Measurements from ENCODE around the gene LAD1.

Gene LAD1

GRCh38 chr1:201426479-201427310 lies 27.6 kb upstream of the LAD1 start:
- TF ChIP-seq CTCF (IDR thresholded peaks at IDR 0.05; ENCODE audit: low read length): no peak
- no peak for TF ChIP-seq EZH2 (IDR thresholded peaks at IDR 0.05; ENCODE audit: borderline replicate concordance, low read length)
- Histone ChIP-seq H3K4me2 (ENCODE audit: low read length) (no peak overlapping the region), H3K27ac (ENCODE audit: low read depth, low read length, poor library complexity, severe bottlenecking) (no peak overlapping the region), H3K9me2 (ENCODE audit: low read depth, low read length) (no peaks in the 10 kb centered on the region), H3K36me3 (ENCODE audit: insufficient read depth, low read length) (no peaks in the 10 kb centered on the region), H4K20me1 (ENCODE audit: insufficient read depth, low read length) (no peaks in the 10 kb centered on the region), H3K4me3 (ENCODE audit: low read depth, low read length, poor library complexity, severe bottlenecking) (no peak overlapping the region), H3F3A (ENCODE audit: insufficient read depth, low read length) (no peaks in the 10 kb centered on the region), H3K27me3 (ENCODE audit: insufficient read depth, low read length) (no peaks in the 10 kb centered on the region), H3K9ac (ENCODE audit: low read length) (no peak overlapping the region), H3K9me3 (ENCODE audit: low read length) (no peaks in the 10 kb centered on the region), H2AFZ (ENCODE audit: low read length) (no peak overlapping the region), H3K79me2 (ENCODE audit: insufficient read depth, low read length) (no peaks in the 10 kb centered on the region), H3K4me1 (ENCODE audit: insufficient read depth, low read length, severe bottlenecking) (no peaks in the 10 kb centered on the region)

GRCh38 chr1:201424146-201424545 lies 25.0 kb upstream of the LAD1 start:
- H3K4me3 ChIP-seq (ENCODE audit: low read depth, low read length, poor library complexity, severe bottlenecking): no peak overlapping the region
- TF ChIP-seq CTCF (IDR thresholded peaks at IDR 0.05; ENCODE audit: low read length): no peak
- TF ChIP-seq EZH2 (IDR thresholded peaks at IDR 0.05; ENCODE audit: borderline replicate concordance, low read length): no peak
- no peaks in the 10 kb centered on the region for H3K4me1 ChIP-seq (ENCODE audit: insufficient read depth, low read length, severe bottlenecking)

GRCh38 chr1:201423655-201424054 lies 24.5 kb upstream of the LAD1 start:
- no peaks in the 10 kb centered on the region for H3K9me3 ChIP-seq (ENCODE audit: low read length)
- TF ChIP-seq EZH2 (IDR thresholded peaks at IDR 0.05; ENCODE audit: borderline replicate concordance, low read length) (no peak), CTCF (IDR thresholded peaks at IDR 0.05; ENCODE audit: low read length) (no peak)
- no peak overlapping the region for H2AFZ ChIP-seq (ENCODE audit: low read length)
- no peaks in the 10 kb centered on the region for H3K9me2 ChIP-seq (ENCODE audit: low read depth, low read length)
- H3K36me3 ChIP-seq (ENCODE audit: insufficient read depth, low read length): no peaks in the 10 kb centered on the region
- no peaks in the 10 kb centered on the region for H3K4me1 ChIP-seq (ENCODE audit: insufficient read depth, low read length, severe bottlenecking)
- no peaks in the 10 kb centered on the region for H3F3A ChIP-seq (ENCODE audit: insufficient read depth, low read length)
- no peak overlapping the region for H3K27ac ChIP-seq (ENCODE audit: low read depth, low read length, poor library complexity, severe bottlenecking)
- no peak overlapping the region for H3K9ac ChIP-seq (ENCODE audit: low read length)
- H3K27me3 ChIP-seq (ENCODE audit: insufficient read depth, low read length): 0 out of 2 replicates have a peak, but pooled peaks cover 6% of the 10 kb centered on the region
- no peaks in the 10 kb centered on the region for H3K79me2 ChIP-seq (ENCODE audit: insufficient read depth, low read length)
- H4K20me1 ChIP-seq (ENCODE audit: insufficient read depth, low read length): no peaks in the 10 kb centered on the region
- H3K4me3 ChIP-seq (ENCODE audit: low read depth, low read length, poor library complexity, severe bottlenecking): no peak overlapping the region
- no peak overlapping the region for H3K4me2 ChIP-seq (ENCODE audit: low read length)

More at GRCh38 chr1:201424146-201424545, 25.0 kb upstream of the LAD1 start:
- H3F3A ChIP-seq (ENCODE audit: insufficient read depth, low read length): no peaks in the 10 kb centered on the region
- H3K79me2 ChIP-seq (ENCODE audit: insufficient read depth, low read length): no peaks in the 10 kb centered on the region
- no peaks in the 10 kb centered on the region for H3K9me3 ChIP-seq (ENCODE audit: low read length)
- no peak overlapping the region for H3K4me2 ChIP-seq (ENCODE audit: low read length)
- H4K20me1 ChIP-seq (ENCODE audit: insufficient read depth, low read length): no peaks in the 10 kb centered on the region
- H3K27ac ChIP-seq (ENCODE audit: low read depth, low read length, poor library complexity, severe bottlenecking): no peak overlapping the region
- no peaks in the 10 kb centered on the region for H3K9me2 ChIP-seq (ENCODE audit: low read depth, low read length)
- no peaks in the 10 kb centered on the region for H3K36me3 ChIP-seq (ENCODE audit: insufficient read depth, low read length)
- H2AFZ ChIP-seq (ENCODE audit: low read length): no peak overlapping the region
- H3K9ac ChIP-seq (ENCODE audit: low read length): no peak overlapping the region
- 0 out of 2 replicates have a peak, but pooled peaks cover 6% of the 10 kb centered on the region for H3K27me3 ChIP-seq (ENCODE audit: insufficient read depth, low read length)

All from OCI-LY1 (cell line).